Activated CD8-positive, alpha-beta memory T cell treated with anti-CD3 and anti-CD28 coated beads, Interleukin-2, amount 10 ng/mL, durations not matched to agents 7 days and 5 days (primary cell): ENCODE measurements around the gene NDUFS4. TPM values are rescaled to one million over a fixed set of nuclear protein-coding genes. Genes with fewer than 3 reads are reported as not detected.
"Not testable (repeated sequence)": the region's sequence is repeated elsewhere in the genome, so short reads cannot be mapped to it uniquely, and the experiment has no call there.

Experiments
- ATAC-seq: fragments of 150-1000 bp; cut with Tn5 transposase; one replicate; pipeline ENCODE4 v1.10.0; 2021; ENCODE audit warnings: moderate library complexity
- CTCF ChIA-PET: fragments of 350-600 bp; sonication (Branson Sonifier 250); formaldehyde crosslinking; loops from one replicate; lab custom pipeline; 2021; ENCODE audit warnings: antibody characterized with exemption; lab: Charles Lee
- DNase-seq: peaks from one replicate; pipeline ENCODE4 v3.0.0-alpha.2; 2020
- H3K27ac Mint-ChIP-seq: one replicate; pipeline ENCODE4 v1.8.0; 2021; ENCODE audit warnings: mild to moderate bottlenecking, mixed read lengths
- H3K27me3 Mint-ChIP-seq: one replicate; pipeline ENCODE4 v1.8.0; 2021; ENCODE audit warnings: mixed read lengths
- H3K36me3 Mint-ChIP-seq: one replicate; pipeline ENCODE4 v1.8.0; 2021; ENCODE audit warnings: mild to moderate bottlenecking, mixed read lengths
- H3K4me1 Mint-ChIP-seq: one replicate; pipeline ENCODE4 v1.8.0; 2021; ENCODE audit warnings: mixed read lengths
- H3K4me3 Mint-ChIP-seq: one replicate; pipeline ENCODE4 v1.8.0; 2021; ENCODE audit warnings: mild to moderate bottlenecking, moderate library complexity, mixed read lengths
- H3K9me3 Mint-ChIP-seq: one replicate; pipeline ENCODE4 v1.8.0; 2022; ENCODE audit warnings: low read depth, mixed read lengths
- total RNA-seq, 2 experiments: library from RNA; stranded (reverse); gene quantifications; one replicate each; pipeline ENCODE4 v1.2.3, GENCODE V29; 2021

Gene NDUFS4
- total RNA-seq, 2 experiments from 2014 or later = 49.7 to 57.7 TPM

DNA sequence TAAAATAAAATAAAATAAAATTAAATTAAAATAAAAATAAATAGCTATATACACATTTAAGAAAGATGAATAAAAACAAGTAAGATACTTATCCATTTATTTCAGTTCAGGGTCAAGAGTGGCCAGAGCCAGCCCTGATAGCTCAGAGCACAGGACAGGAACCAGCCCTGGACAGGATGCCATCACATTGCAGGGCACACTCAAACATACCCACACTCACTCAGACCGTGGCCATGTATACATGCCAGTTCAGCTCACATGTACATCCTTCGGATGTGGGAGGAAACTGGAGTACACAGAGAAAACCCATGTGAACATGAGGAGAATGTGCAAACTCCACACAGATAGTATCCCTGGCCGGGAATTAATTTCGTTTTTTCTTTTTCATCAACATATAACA is 21.8 kb downstream of the NDUFS4 start:
- Mint-ChIP-seq H3K27ac (no peak overlapping the region), H3K9me3 (no peaks in the 10 kb centered on the region), H3K27me3 (no peaks in the 10 kb centered on the region), H3K4me3 (no peak overlapping the region), H3K4me1 (peaks cover 5% of the 10 kb centered on the region), H3K36me3 (peaks cover 11% of the 10 kb centered on the region)
- DNase-seq (no peak), ATAC-seq (no peak)
- CTCF ChIA-PET = no interaction called here

DNA sequence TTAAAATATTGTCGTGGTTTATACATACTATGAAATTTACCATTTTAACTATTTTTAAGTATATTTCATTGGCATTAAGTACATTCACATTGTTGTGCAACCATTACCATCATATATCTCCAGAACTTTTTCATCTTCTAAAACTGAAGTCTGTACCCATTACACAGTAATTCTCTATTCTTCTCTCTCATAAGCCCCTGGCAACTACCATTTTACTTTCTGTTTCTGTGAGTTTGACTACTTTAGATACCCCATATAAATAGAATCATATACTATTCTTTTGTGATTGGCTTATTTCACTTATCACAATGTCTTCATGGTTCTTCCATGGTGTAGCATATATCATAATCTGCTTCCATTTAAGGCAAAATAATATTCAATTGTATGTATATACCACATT is 30.3 kb downstream of the NDUFS4 start:
- no peak for DNase-seq
- H3K27me3 Mint-ChIP-seq = no peaks in the 10 kb centered on the region
- peaks cover 1% of the 10 kb centered on the region for H3K4me1 Mint-ChIP-seq
- ATAC-seq = no peak
- H3K36me3 Mint-ChIP-seq = peaks cover 12% of the 10 kb centered on the region
- H3K4me3 Mint-ChIP-seq = no peak overlapping the region
- no peak overlapping the region for H3K27ac Mint-ChIP-seq
- H3K9me3 Mint-ChIP-seq = no peaks in the 10 kb centered on the region
- CTCF ChIA-PET = interaction anchor here (0.7 kb wide), 1 partner anchor 557 kb away, joined by 3 read pairs; no protein-coding TSS in a partner anchor

DNA sequence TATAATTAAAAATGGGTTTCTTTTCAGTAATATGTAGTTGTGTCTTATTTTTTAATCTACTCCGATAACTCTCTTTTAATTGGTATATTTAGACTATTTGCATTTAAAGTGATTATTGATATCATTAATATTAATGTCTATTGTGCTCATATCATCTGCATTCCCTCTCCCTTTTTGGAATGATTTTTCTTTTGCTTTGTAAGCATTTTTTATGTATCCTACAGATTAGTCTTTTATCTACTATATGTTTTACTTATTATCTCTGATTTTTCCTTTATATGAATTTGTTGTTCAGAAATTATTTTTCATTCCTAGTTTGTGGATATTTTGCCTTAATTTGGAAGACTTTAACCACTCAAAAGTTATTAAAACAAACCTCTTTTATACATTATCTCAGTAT is 34.0 kb downstream of the NDUFS4 start:
- no peak for DNase-seq
- H3K4me3 Mint-ChIP-seq = no peak overlapping the region
- H3K36me3 Mint-ChIP-seq = peaks cover 9% of the 10 kb centered on the region
- H3K27ac Mint-ChIP-seq = no peak overlapping the region
- ATAC-seq = no peak
- H3K4me1 Mint-ChIP-seq = peaks cover 1% of the 10 kb centered on the region
- H3K9me3 Mint-ChIP-seq = no peaks in the 10 kb centered on the region
- CTCF ChIA-PET = no interaction called here
- no peaks in the 10 kb centered on the region for H3K27me3 Mint-ChIP-seq

DNA sequence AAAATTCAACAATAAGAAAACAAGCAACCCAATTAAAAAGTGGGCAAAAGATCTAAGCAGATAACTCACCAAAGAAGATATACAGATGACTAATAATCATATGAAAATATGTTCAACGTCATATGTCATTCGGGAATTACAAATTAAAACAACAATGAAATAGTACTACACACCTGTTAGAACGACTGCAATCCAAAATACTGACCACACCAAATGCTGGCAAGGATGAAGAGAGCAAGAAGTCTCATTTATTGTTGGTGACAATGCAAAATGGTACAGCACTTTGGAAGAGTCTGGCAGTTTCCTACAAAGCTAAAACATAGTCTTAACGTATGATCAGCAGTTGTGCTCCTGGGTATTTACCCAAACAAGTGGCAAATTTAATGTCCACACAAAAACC is 37.5 kb downstream of the NDUFS4 start:
- ATAC-seq (no peak), DNase-seq (no peak)
- H3K27me3 Mint-ChIP-seq = no peaks in the 10 kb centered on the region
- H3K4me3 Mint-ChIP-seq = no peak overlapping the region
- peaks cover 8% of the 10 kb centered on the region for H3K36me3 Mint-ChIP-seq
- H3K9me3 Mint-ChIP-seq = no peaks in the 10 kb centered on the region
- no peak overlapping the region for H3K27ac Mint-ChIP-seq
- peaks cover 1% of the 10 kb centered on the region for H3K4me1 Mint-ChIP-seq
- CTCF ChIA-PET = no interaction called here

DNA sequence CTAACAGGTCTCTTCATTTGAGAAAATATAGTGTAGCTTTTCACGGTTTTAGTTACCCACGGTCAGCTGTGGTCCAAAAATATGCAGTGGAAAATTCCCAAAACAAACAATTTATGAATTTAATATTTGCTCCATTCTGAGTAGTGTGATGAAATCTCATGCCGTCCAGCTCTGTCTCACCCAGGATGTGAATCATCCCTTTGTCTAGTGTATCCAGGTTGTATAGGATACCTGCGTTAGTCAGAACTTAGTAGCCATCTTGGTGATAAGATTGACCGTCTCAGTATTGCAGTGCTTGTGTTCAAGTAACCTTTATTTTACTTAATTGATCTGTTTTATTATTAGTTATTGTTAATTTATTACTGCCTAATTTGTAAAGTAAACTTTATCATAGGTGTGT is 41.1 kb downstream of the NDUFS4 start:
- Mint-ChIP-seq H3K27ac (no peak overlapping the region), H3K36me3 (peaks cover 30% of the 10 kb centered on the region), H3K27me3 (no peaks in the 10 kb centered on the region), H3K4me1 (no peaks in the 10 kb centered on the region), H3K9me3 (no peaks in the 10 kb centered on the region), H3K4me3 (no peak overlapping the region)
- DNase-seq (no peak), ATAC-seq (no peak)
- CTCF ChIA-PET = no interaction called here

DNA sequence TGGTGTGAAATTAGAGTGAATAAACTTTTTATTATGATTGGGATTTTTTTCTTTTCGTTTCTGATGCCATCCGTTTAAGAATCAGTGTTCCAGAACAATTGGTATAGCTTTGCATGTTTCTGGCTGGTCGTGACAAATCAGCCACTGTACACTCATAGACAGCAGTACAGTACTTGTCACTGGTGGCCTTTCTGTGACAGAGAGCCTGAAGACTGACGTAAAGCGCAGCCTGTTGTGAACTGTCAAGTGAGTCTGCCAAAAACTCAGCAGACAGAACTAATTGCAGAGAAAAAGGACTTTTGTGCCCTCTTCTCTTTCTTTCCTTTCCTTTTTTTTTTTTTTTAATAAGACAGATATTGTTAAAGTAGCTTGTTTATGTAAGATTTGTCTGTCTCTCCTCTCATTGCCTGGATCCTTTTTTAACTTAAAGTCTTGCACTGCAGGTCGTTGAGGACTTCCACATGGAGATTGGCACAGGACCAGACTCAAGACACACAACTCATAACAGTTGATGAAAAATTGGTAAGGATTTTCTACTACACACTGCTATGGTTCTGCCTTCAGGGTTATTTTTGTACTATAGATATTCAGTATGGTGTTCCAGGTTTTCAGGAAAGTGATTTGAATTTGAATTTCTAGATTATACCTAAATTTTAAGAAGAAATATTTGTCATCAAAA is 42.7 kb downstream of the NDUFS4 start:
- DNase-seq = no peak
- Mint-ChIP-seq H3K36me3 (peaks cover 30% of the 10 kb centered on the region), H3K27ac (no peak overlapping the region), H3K4me3 (no peak overlapping the region), H3K4me1 (no peaks in the 10 kb centered on the region), H3K9me3 (no peaks in the 10 kb centered on the region), H3K27me3 (no peaks in the 10 kb centered on the region)
- no peak for ATAC-seq
- CTCF ChIA-PET = no interaction called here

DNA sequence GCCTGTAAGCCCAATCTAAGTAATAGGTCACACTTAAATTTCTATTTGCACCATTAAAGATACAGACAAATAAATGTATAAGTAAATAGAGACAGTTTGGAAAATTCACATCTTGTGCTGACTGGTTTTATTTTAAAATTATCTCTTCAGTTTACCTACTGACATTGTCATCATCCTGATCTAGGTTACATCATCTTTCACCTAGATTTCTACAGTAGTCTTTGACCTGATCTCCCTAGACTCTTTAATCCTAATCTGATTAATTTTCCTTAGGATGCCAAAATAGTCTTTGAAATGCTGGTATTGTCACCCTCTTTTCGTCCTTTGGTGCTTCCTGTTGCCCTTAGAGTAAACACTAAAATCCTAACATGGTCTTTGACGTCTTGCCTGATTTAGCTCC is 43.9 kb downstream of the NDUFS4 start:
- CTCF ChIA-PET = no interaction called here
- no peaks in the 10 kb centered on the region for H3K4me1 Mint-ChIP-seq
- ATAC-seq (no peak), DNase-seq (no peak)
- no peaks in the 10 kb centered on the region for H3K9me3 Mint-ChIP-seq
- no peaks in the 10 kb centered on the region for H3K27me3 Mint-ChIP-seq
- no peak overlapping the region for H3K4me3 Mint-ChIP-seq
- H3K27ac Mint-ChIP-seq = no peak overlapping the region
- H3K36me3 Mint-ChIP-seq = peaks cover 42% of the 10 kb centered on the region

DNA sequence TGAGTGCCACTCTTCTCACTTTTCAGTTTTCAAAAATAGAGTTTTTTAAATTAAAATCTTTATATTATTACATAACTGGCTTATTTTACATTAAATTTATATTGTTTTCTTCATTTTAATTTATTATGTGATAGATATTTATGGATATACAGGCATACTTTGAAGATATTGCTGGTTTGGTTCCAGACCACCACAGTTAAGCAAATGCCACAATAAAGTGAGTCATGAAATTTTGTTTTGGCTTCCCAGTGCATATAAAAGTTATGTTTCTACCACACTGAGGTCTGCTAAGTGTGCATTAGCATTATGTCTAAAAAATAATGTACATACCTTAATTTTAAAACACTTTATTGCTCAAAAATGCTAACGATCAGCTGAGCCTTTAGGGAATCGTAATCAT is 47.4 kb downstream of the NDUFS4 start:
- CTCF ChIA-PET = no interaction called here
- H3K4me3 Mint-ChIP-seq = no peak overlapping the region
- no peak for ATAC-seq
- DNase-seq = no peak
- no peaks in the 10 kb centered on the region for H3K9me3 Mint-ChIP-seq
- no peak overlapping the region for H3K27ac Mint-ChIP-seq
- H3K36me3 Mint-ChIP-seq = peaks cover 42% of the 10 kb centered on the region
- no peaks in the 10 kb centered on the region for H3K27me3 Mint-ChIP-seq
- H3K4me1 Mint-ChIP-seq = no peaks in the 10 kb centered on the region

DNA sequence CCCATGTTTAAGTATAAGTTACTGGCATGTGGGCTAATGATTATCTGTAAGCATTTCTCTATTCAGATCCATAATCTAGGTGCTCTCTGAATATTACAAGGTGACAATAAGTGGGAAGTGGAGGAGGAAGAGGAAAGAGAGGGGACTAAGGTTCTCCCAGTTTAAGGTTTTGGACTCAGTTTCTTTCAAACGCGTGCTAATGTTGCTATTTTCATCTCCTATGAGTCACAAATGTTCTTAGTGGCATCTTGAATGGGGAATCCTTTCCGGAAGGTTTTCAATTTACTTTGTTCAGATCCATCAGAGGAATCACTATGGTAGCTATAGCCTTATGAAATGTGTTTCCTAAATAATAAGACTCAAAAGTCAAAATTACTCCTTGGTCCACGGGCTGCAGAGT is 48.5 kb downstream of the NDUFS4 start:
- ATAC-seq, H3K9me3 Mint-ChIP-seq, H3K4me3 Mint-ChIP-seq, DNase-seq, H3K27me3 Mint-ChIP-seq, H3K27ac Mint-ChIP-seq, H3K4me1 Mint-ChIP-seq, CTCF ChIA-PET: not testable (repeated sequence)
- peaks cover 39% of the 10 kb centered on the region for H3K36me3 Mint-ChIP-seq

DNA sequence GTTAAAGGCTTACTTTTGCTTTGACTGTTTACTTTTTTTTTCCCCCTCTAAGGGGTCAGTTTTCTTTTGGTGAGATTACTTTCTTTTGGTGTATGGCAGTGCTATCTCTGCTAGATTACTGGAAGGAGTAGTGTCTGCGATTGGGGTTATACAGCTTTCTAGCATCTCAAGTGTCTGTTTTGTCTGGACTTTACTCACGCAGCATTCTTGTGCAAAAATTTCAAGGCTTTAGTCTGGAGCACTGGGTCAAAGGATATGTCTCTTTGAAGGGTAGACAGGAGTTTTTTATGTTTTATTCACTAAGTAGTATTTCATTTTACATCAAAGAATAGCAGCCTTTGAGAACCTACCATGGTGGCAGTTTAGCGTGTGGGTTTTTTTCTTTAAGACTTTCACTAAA is 52.6 kb downstream of the NDUFS4 start:
- CTCF ChIA-PET = no interaction called here
- Mint-ChIP-seq H3K36me3 (peaks cover 17% of the 10 kb centered on the region), H3K9me3 (no peaks in the 10 kb centered on the region), H3K27me3 (no peaks in the 10 kb centered on the region), H3K4me1 (no peaks in the 10 kb centered on the region), H3K27ac (no peak overlapping the region), H3K4me3 (no peak overlapping the region)
- ATAC-seq (no peak), DNase-seq (no peak)

DNA sequence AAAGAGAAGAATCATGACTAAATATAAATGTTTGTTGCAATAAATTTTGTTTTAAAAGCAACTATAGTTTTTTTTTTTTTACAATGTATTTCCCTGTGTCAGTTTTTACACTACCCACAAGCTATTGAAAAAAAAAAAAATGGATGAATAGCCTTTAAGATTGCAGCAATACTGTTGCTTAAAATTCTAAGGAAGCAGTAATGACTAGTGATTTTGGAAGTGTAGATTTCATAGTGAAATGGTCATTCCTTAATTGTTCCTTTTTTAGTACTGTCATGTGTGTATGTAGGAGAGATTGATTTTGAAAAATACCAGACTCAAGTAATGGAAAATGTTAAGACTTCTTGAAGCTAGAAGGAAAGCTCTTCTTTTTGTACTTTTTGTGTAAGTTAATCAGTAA is 53.1 kb downstream of the NDUFS4 start:
- no peaks in the 10 kb centered on the region for H3K4me1 Mint-ChIP-seq
- CTCF ChIA-PET = no interaction called here

DNA sequence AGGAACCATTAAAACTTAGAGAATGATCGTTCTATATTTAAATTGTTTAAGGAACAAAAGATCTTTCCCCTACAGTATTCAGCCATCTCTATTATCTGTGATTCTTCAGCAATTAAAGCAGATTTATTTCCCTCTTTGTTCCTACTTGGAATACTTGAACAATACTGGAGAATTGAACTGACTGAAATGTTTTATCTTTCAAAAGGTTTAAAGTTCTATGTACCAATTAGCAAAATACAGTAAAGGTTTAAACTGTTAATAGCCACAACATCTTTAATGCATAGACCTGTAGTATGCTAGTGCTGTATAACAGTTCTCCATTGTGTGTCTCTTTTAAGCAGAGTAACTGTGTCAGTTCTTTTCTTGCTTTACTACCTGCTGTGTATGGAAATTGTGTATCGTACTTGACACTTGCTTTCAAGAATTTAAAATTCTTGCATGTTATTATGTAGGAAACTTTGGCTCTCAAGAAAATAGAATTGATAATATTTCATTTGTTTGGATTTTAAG is 54.0 kb downstream of the NDUFS4 start:
- Mint-ChIP-seq H3K9me3 (no peaks in the 10 kb centered on the region), H3K27ac (no peak overlapping the region), H3K4me3 (no peak overlapping the region), H3K4me1 (no peaks in the 10 kb centered on the region), H3K27me3 (no peaks in the 10 kb centered on the region), H3K36me3 (peaks cover 6% of the 10 kb centered on the region)
- no peak for ATAC-seq
- CTCF ChIA-PET = no interaction called here
- no peak for DNase-seq

More for the DNA sequence above, 53.1 kb downstream of the NDUFS4 start:
- no peaks in the 10 kb centered on the region for H3K27me3 Mint-ChIP-seq
- H3K9me3 Mint-ChIP-seq = no peaks in the 10 kb centered on the region
- no peak overlapping the region for H3K4me3 Mint-ChIP-seq
- DNase-seq (no peak), ATAC-seq (no peak)
- peaks cover 14% of the 10 kb centered on the region for H3K36me3 Mint-ChIP-seq
- no peak overlapping the region for H3K27ac Mint-ChIP-seq

DNA sequence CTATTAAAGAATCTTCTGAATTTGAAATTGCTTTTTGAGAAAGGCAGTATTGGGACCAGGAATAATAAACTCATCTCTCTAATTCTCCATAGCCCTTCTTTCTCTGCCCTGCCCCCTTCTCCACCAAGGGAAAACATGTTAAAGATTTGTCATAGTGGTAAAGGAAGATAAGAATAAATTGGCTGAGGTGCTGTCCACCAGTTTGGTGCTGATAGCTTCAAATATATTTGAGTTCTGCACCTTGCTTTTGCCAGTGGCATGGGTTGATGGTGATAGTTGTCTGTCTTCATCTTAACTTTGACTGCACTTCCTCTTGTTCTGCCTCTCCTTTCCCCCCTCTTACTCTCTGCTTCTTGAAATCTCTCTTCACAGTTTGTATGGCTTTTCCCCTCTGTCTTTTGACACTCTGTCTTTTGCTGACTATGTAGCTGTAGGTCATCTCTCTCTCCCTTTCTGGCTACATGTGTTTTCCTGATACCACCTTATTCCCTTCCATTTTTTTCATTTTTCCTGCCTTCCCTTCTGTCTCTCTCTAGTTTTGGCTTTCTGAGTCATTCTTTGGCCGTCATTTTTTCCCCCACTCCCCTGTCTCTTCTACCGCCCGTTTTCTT is 56.6 kb downstream of the NDUFS4 start:
- DNase-seq (no peak), ATAC-seq (no peak)
- peaks cover 2% of the 10 kb centered on the region for H3K9me3 Mint-ChIP-seq
- H3K27me3 Mint-ChIP-seq = no peaks in the 10 kb centered on the region
- H3K4me3 Mint-ChIP-seq = no peak overlapping the region
- H3K4me1 Mint-ChIP-seq = no peaks in the 10 kb centered on the region
- H3K27ac Mint-ChIP-seq = no peak overlapping the region
- CTCF ChIA-PET = no interaction called here
- peaks cover 4% of the 10 kb centered on the region for H3K36me3 Mint-ChIP-seq

DNA sequence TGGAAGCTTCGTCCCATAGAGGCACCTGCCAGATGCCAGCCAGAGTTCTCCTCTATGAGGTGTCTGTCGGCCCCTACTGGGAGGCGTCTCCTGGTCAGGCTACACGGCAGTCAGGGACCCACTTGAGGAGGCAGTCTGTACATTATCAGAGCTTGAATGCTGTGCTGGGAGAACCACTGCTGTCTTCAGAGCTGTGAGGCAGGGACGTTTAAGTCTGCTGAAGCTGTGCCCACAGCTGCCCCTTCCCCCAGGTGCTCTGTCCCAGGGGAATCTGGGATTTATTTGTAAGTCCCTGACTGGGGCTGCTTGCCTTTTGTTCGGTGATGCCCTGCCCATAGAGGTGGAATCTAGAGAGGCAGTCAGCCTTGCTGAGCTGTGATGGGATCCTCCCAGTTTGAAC is 70.8 kb downstream of the NDUFS4 start:
- ATAC-seq (no peak), DNase-seq (no peak)
- CTCF ChIA-PET = no interaction called here
- H3K36me3 Mint-ChIP-seq = peaks cover 46% of the 10 kb centered on the region
- no peak overlapping the region for H3K27ac Mint-ChIP-seq
- no peak overlapping the region for H3K4me3 Mint-ChIP-seq
- peaks cover 13% of the 10 kb centered on the region for H3K9me3 Mint-ChIP-seq
- H3K4me1 Mint-ChIP-seq = peaks cover 2% of the 10 kb centered on the region
- H3K27me3 Mint-ChIP-seq = no peaks in the 10 kb centered on the region
